CD4-positive, CD25-positive, alpha-beta regulatory T cell (primary cell): ENCODE results near the gene HECTD4. TPM values are rescaled to one million over a fixed set of nuclear protein-coding genes. Genes with fewer than 3 reads are reported as not detected.

Source experiments
- ATAC-seq, 2 donors: fragments of 150-1000 bp; cut with Tn5 transposase; one replicate each; pipeline ENCODE4 v1.10.0; 2021; ENCODE audit warnings: low read depth in 2 of 2, moderate number of reproducible peaks in 2 of 2, moderate library complexity in 1 of 2
- DNase-seq, 3 donors: peaks; one replicate each; pipeline versions ENCODE4 v3.0.0 to v3.0.0-alpha.2; 2012 to 2022; ENCODE audit warnings: mixed read lengths in 1 of 3
- H3K27ac ChIP-seq: one replicate; pipeline ENCODE4 v1.7.0; 2013; ENCODE audit warnings: mild to moderate bottlenecking, low read length; ENCODE audit not compliant: insufficient read depth, poor library complexity, severe bottlenecking
- H3K27me3 ChIP-seq: one replicate; pipeline ENCODE4 v1.7.0; 2013; ENCODE audit warnings: low read length; ENCODE audit not compliant: control insufficient read depth, insufficient read depth
- H3K36me3 ChIP-seq: one replicate; pipeline ENCODE4 v1.7.0; 2013; ENCODE audit warnings: mild to moderate bottlenecking, low read length, moderate library complexity; ENCODE audit not compliant: control insufficient read depth, insufficient read depth
- H3K4me1 ChIP-seq: 2 replicates; pipeline ENCODE4 v1.7.0; 2013; ENCODE audit warnings: mild to moderate bottlenecking, low read length; ENCODE audit not compliant: insufficient read depth, control insufficient read depth, poor library complexity, severe bottlenecking
- H3K4me3 ChIP-seq: one replicate; pipeline ENCODE4 v1.7.0; 2013; ENCODE audit warnings: low read depth, mild to moderate bottlenecking, low read length, moderate library complexity
- H3K9me3 ChIP-seq, 2 experiments: 1 replicate in 1 of 2; 2 replicates in 1 of 2; pipeline ENCODE4 v1.7.0; 2013; ENCODE audit warnings: low read length in 2 of 2, mild to moderate bottlenecking in 1 of 2, moderate library complexity in 1 of 2; ENCODE audit not compliant: control insufficient read depth in 2 of 2
- H3K27ac Mint-ChIP-seq, 3 donors: one replicate each; pipeline ENCODE4 v1.8.0; 2020 to 2022; ENCODE audit warnings: mild to moderate bottlenecking in 3 of 3, mixed read lengths in 3 of 3, moderate library complexity in 2 of 3
- H3K27me3 Mint-ChIP-seq: one replicate; pipeline ENCODE4 v1.8.0; 2022; ENCODE audit warnings: mild to moderate bottlenecking, mixed read lengths
- H3K36me3 Mint-ChIP-seq: one replicate; pipeline ENCODE4 v1.8.0; 2020; ENCODE audit warnings: mixed read lengths
- H3K4me1 Mint-ChIP-seq, 4 donors: one replicate each; pipeline ENCODE4 v1.8.0; 2020 to 2022; ENCODE audit warnings: mixed read lengths in 4 of 4, mild to moderate bottlenecking in 1 of 4
- H3K4me3 Mint-ChIP-seq, 4 donors: one replicate each; pipeline ENCODE4 v1.8.0; 2020 to 2022; ENCODE audit warnings: mild to moderate bottlenecking in 4 of 4, mixed read lengths in 4 of 4, moderate library complexity in 3 of 4
- H3K9me3 Mint-ChIP-seq, 7 donors: one replicate each; pipeline ENCODE4 v1.8.0; 2020 to 2022; ENCODE audit warnings: mixed read lengths in 7 of 7, mild to moderate bottlenecking in 3 of 7, moderate library complexity in 2 of 7
- polyA plus RNA-seq, 4 donors: library from polyadenylated mRNA; unstranded; fragments of 300-500 nt; fragmentation: Illumina TruSeq; gene quantifications; one replicate each; pipeline ENCODE4 v1.2.3, GENCODE V29; 2021
- total RNA-seq: library from RNA; stranded (reverse); gene quantifications from one replicate; pipeline ENCODE4 v1.2.3, GENCODE V29; 2022

HECTD4 gene
- total and polyA plus RNA-seq, 5 donors from 2014 or later, result 2.1 to 59.3 (median 2.7) TPM

DNA sequence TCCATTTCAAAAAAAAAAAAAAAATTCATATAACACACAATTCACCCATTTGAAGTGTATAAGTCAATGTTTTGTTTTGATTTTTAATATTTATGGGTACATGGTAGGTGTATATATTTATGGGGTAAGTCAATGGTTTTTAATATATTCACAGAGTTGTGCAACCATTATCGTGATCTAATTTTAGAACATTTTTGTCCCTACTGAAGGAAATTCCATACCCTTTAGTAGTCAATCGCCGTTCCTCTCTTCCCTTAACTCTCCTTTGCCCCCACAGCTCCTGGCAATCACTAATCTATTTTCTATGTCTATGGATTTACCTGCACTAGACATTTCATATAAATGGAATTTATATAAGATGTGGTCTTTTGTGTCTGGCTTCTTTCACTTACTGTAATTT lies 164.1 kb downstream of the HECTD4 start:
- peak overlapping the region in 1 of 3 donors; percentile 15 for H3K27ac Mint-ChIP-seq

DNA sequence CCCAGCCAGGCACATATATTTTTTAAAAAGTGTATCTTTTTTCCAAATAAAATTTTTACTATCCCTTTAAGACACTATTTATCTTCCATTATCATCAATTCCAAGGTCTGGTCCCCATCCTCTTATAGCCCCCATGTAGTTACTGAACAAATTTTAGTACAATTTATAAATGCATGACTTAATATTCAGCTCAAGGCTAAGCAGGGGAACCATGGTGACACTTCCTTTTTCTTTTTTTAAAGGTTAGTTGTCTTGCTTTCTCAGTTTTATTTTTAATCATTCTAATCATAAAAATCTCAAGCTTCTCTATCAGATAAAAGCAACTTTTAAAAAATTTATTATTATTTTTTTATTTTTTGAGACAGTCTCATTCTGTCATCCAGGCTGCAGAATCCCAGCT lies 164.6 kb downstream of the HECTD4 start:
- peaks cover 30% of the 10 kb centered on the region for H3K36me3 Mint-ChIP-seq
- Histone ChIP-seq H3K27me3 (no peaks in the 10 kb centered on the region), H3K27ac (no peak overlapping the region), H3K4me1 (no peaks in the 10 kb centered on the region), H3K36me3 (peaks cover 41% of the 10 kb centered on the region), H3K9me3 (no peaks in the 10 kb centered on the region), H3K4me3 (no peak overlapping the region)
- peak overlapping the region in 1 of 3 donors; percentile 32 for H3K27ac Mint-ChIP-seq
- ATAC-seq (no peak), DNase-seq (no peak)
- H3K4me1 Mint-ChIP-seq, result peaks cover 0 to 5% (median 0%) of the 10 kb centered on the region in 4 donors
- no peaks in the 10 kb centered on the region for H3K27me3 Mint-ChIP-seq
- H3K4me3 Mint-ChIP-seq, result no peak overlapping the region
- no peaks in the 10 kb centered on the region for H3K9me3 Mint-ChIP-seq

More for the DNA sequence above, 164.1 kb downstream of the HECTD4 start:
- Histone ChIP-seq H3K27ac (no peak overlapping the region), H3K4me1 (no peaks in the 10 kb centered on the region), H3K27me3 (no peaks in the 10 kb centered on the region), H3K4me3 (no peak overlapping the region), H3K36me3 (peaks cover 41% of the 10 kb centered on the region), H3K9me3 (no peaks in the 10 kb centered on the region)
- ATAC-seq (no peak), DNase-seq (no peak)
- peaks cover 35% of the 10 kb centered on the region for H3K36me3 Mint-ChIP-seq
- no peaks in the 10 kb centered on the region for H3K27me3 Mint-ChIP-seq
- H3K9me3 Mint-ChIP-seq, result no peaks in the 10 kb centered on the region
- H3K4me3 Mint-ChIP-seq, result no peak overlapping the region
- peaks cover 0 to 5% (median 0%) of the 10 kb centered on the region in 4 donors for H3K4me1 Mint-ChIP-seq

DNA sequence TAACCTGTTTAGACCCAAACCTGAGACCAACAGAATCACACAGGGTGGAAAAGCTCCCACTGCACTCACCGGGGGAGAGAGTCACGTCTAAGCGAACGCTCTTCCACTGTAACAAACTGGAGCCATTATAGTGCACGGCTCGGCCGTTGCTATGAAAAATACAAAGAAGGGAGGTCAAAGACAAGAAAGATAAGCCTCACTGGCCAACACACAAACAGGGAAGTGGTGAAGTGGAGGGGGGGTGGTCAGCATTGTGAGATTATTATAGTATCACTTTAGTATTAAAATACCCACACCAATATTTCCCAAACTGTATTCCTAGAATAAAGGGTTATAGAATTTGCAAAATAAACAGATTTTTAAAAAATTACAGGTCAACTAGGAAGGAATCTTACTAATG lies 166.0 kb downstream of the HECTD4 start:
- DNase-seq (no peak), ATAC-seq (no peak)
- Histone ChIP-seq H3K27me3 (no peaks in the 10 kb centered on the region), H3K27ac (no peak overlapping the region), H3K4me3 (no peak overlapping the region), H3K4me1 (no peaks in the 10 kb centered on the region), H3K9me3 (no peaks in the 10 kb centered on the region), H3K36me3 (peaks cover 54% of the 10 kb centered on the region)
- Mint-ChIP-seq H3K4me3 (no peak overlapping the region), H3K27me3 (no peaks in the 10 kb centered on the region), H3K9me3 (no peaks in the 10 kb centered on the region), H3K4me1 (peaks cover 0 to 5% (median 0%) of the 10 kb centered on the region in 4 donors), H3K27ac (peak overlapping the region in 1 of 3 donors; percentile 38), H3K36me3 (peaks cover 40% of the 10 kb centered on the region)

DNA sequence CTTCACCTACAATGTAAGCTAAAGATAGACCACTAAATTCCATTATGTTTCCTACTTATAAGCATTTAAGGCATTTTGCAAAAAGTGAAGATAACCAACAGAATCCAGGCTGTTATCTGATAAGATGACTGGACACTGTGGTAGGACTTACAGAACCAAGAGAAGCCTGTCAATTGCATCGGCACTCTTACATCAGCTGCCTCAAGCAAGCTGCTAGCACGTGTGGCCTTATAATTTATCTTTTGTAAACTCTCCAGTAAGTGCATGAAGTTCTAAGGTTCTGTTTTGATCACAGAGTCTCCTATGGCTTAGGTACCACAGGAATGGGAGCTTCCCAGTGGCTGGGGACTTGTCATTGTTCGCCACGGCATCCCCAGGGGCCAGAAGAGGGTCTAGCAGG lies 168.2 kb downstream of the HECTD4 start:
- DNase-seq (no peak), ATAC-seq (no peak)
- H3K9me3 ChIP-seq, result no peaks in the 10 kb centered on the region
- H3K27me3 ChIP-seq, result no peaks in the 10 kb centered on the region
- H3K9me3 Mint-ChIP-seq, result no peaks in the 10 kb centered on the region
- no peak overlapping the region for H3K4me3 ChIP-seq
- no peak overlapping the region for H3K27ac Mint-ChIP-seq
- H3K4me1 ChIP-seq, result no peaks in the 10 kb centered on the region
- H3K27me3 Mint-ChIP-seq, result no peaks in the 10 kb centered on the region
- H3K4me3 Mint-ChIP-seq, result no peak overlapping the region
- H3K4me1 Mint-ChIP-seq, result peaks cover 0 to 5% (median 0%) of the 10 kb centered on the region in 4 donors
- H3K36me3 Mint-ChIP-seq, result peaks cover 53% of the 10 kb centered on the region
- H3K27ac ChIP-seq, result no peak overlapping the region
- peaks cover 66% of the 10 kb centered on the region for H3K36me3 ChIP-seq

DNA sequence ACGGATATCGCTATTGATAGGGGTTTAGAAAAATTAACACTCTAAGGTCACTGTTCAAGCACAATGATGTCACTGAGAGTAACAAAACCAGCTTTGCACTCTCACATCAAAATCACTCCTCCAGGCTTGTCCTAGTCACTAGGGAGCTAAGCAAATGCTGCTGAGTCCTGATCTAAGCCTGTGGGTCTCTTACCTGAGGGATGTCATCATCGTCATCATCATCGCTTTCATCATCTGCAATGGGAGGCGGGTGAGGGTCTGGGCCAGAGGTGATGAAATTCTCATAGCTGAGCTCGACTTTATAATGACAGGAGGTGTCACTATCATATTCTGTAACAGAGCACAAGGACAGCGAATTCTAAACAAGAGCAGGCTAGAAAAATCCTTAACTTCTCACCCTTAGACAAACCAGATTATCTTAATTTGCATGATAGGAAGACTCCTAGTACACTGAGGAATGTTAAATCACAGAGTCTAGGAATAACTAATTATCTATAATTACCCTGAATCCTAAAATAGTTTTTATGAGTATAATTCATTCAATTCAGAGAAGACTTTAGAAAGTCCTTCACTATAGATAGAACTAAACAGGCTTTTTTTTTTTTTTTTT lies 173.8 kb downstream of the HECTD4 start:
- Mint-ChIP-seq H3K36me3 (peaks cover 59% of the 10 kb centered on the region), H3K4me1 (no peaks in the 10 kb centered on the region), H3K27ac (peak overlapping the region in 1 of 3 donors; percentile 7)

DNA sequence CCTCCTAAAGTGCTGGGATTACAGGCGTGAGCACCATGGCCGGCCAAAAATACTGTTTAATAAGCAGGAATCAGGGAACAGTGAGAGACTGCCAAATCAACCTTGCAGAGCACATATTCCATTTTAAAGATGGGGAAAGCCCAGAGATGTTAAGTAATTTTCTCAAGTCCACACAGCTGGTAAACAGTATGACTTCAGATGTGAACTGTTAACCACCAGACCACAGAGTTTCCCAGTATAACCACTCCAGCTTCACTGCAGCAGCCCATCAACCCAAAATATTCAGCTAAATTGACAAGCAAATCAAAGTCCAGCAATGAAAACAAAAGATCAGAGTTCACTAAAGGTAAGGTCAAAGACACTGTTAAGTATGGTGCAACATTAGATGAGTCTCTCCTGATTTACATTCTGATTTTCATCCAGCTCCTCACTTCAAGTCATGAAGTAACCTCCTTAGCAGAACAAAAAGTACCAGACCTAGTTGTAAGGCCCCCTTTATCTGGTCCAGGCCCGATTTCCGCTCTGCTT lies 174.8 kb downstream of the HECTD4 start:
- DNase-seq (no peak), ATAC-seq (no peak)
- Histone ChIP-seq H3K27me3 (no peaks in the 10 kb centered on the region), H3K4me3 (no peak overlapping the region), H3K36me3 (peaks cover 54% of the 10 kb centered on the region), H3K27ac (no peak overlapping the region), H3K9me3 (no peaks in the 10 kb centered on the region), H3K4me1 (no peaks in the 10 kb centered on the region)
- H3K36me3 Mint-ChIP-seq, result peaks cover 63% of the 10 kb centered on the region
- no peaks in the 10 kb centered on the region for H3K4me1 Mint-ChIP-seq
- no peak overlapping the region for H3K4me3 Mint-ChIP-seq
- H3K9me3 Mint-ChIP-seq, result no peaks in the 10 kb centered on the region
- H3K27me3 Mint-ChIP-seq, result no peaks in the 10 kb centered on the region
- peak overlapping the region in 1 of 3 donors; percentile 7 for H3K27ac Mint-ChIP-seq

More for the DNA sequence above, 173.8 kb downstream of the HECTD4 start:
- no peak overlapping the region for H3K4me3 Mint-ChIP-seq
- Histone ChIP-seq H3K4me3 (no peak overlapping the region), H3K27me3 (no peaks in the 10 kb centered on the region), H3K4me1 (no peaks in the 10 kb centered on the region), H3K36me3 (peaks cover 46% of the 10 kb centered on the region), H3K27ac (no peak overlapping the region), H3K9me3 (no peaks in the 10 kb centered on the region)
- no peak for DNase-seq
- ATAC-seq, result no peak
- H3K9me3 Mint-ChIP-seq, result no peaks in the 10 kb centered on the region
- H3K27me3 Mint-ChIP-seq, result no peaks in the 10 kb centered on the region

DNA sequence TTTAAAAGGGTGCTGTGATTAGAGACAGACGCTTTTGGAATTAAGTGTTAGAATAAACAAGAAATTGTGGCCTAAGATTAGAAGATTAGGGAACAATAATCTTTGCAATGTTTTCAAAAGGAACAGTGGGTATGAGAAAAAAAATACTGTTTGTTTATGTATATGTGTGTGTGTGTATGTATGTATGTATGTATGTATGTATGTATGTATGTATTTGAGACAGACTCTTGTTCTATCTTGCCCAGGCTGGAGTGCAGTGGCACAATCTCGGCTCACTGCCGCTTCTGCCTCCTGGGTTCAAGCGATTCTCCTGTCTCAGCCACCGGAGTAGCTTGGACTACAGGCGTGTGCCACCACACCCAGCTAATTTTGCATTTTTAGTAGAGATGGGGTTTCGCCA lies 175.3 kb downstream of the HECTD4 start:
- peaks cover 58% of the 10 kb centered on the region for H3K36me3 Mint-ChIP-seq
- H3K27ac Mint-ChIP-seq, result no peak overlapping the region
- no peaks in the 10 kb centered on the region for H3K9me3 ChIP-seq
- no peak overlapping the region for H3K27ac ChIP-seq
- ATAC-seq, result no peak
- no peaks in the 10 kb centered on the region for H3K4me1 Mint-ChIP-seq
- no peaks in the 10 kb centered on the region for H3K4me1 ChIP-seq
- no peak overlapping the region for H3K4me3 ChIP-seq
- no peaks in the 10 kb centered on the region for H3K27me3 Mint-ChIP-seq
- H3K36me3 ChIP-seq, result peaks cover 49% of the 10 kb centered on the region
- no peak overlapping the region for H3K4me3 Mint-ChIP-seq
- H3K27me3 ChIP-seq, result no peaks in the 10 kb centered on the region
- H3K9me3 Mint-ChIP-seq, result no peaks in the 10 kb centered on the region
- no peak for DNase-seq

DNA sequence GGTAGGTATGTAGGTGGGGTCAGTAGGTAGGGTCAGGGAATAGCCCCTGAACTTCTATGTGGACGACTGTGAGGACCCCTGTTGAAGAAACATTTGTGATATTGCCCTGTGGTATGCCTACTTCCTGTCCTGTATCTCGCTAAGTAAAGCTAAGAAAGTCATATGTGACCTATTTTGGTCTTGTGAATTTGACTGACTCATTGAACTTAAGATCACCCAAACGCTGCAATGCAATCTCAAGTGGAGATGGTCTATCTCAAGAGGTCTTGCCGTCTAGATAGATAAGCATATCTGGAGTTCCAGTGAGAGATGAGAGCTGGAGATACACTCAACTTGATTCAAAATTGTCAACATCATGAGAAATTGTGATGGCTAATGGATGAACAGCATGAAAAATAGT lies 183.1 kb downstream of the HECTD4 start:
- peaks cover 35% of the 10 kb centered on the region for H3K36me3 Mint-ChIP-seq

More for the DNA sequence above, 183.1 kb downstream of the HECTD4 start:
- Mint-ChIP-seq H3K4me1 (peaks cover 0 to 2% (median 0%) of the 10 kb centered on the region in 4 donors), H3K9me3 (no peaks in the 10 kb centered on the region), H3K27ac (no peak overlapping the region), H3K27me3 (no peaks in the 10 kb centered on the region), H3K4me3 (no peak overlapping the region)
- no peak overlapping the region for H3K4me3 ChIP-seq
- H3K4me1 ChIP-seq, result no peaks in the 10 kb centered on the region
- H3K27me3 ChIP-seq, result no peaks in the 10 kb centered on the region
- H3K27ac ChIP-seq, result no peak overlapping the region
- H3K36me3 ChIP-seq, result peaks cover 47% of the 10 kb centered on the region
- DNase-seq (no peak), ATAC-seq (no peak)
- no peaks in the 10 kb centered on the region for H3K9me3 ChIP-seq
